ENCODE measurements around the gene NLN. TPM values are rescaled to one million over a fixed set of nuclear protein-coding genes. Genes with fewer than 3 reads are reported as not detected.

Gene NLN
- total RNA-seq, 1 donor from 2014 or later: 12.4 TPM

DNA sequence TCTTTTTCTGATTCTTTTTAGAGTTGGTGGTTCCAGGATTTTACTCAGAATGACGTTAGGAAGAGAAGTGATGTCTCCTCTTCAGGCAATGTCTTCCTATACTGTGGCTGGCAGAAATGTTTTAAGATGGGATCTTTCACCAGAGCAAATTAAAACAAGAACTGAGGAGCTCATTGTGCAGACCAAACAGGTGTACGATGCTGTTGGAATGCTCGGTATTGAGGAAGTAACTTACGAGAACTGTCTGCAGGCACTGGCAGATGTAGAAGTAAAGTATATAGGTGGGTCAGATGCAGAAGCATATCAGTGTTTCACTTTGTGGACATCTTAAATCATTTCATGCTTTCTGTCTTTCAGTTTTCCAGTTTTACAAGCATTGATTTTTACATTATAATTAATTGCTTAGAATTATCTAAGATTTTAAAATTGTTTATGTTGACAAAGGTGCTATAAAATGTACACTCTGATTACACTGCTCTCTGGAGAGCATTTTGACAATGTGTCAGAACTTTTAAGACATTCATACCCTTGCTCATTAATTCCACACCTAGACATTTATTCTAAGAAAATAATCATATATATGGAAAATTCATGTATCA is 36.6 kb downstream of the NLN start:
- H3K4me1 ChIP-seq: peaks cover 4% of the 10 kb centered on the region
- intact Hi-C loops (cut with micrococcal nuclease): loop anchor here (10.0 kb wide), 1 partner anchor 256 kb away; no protein-coding TSS in a partner anchor

DNA sequence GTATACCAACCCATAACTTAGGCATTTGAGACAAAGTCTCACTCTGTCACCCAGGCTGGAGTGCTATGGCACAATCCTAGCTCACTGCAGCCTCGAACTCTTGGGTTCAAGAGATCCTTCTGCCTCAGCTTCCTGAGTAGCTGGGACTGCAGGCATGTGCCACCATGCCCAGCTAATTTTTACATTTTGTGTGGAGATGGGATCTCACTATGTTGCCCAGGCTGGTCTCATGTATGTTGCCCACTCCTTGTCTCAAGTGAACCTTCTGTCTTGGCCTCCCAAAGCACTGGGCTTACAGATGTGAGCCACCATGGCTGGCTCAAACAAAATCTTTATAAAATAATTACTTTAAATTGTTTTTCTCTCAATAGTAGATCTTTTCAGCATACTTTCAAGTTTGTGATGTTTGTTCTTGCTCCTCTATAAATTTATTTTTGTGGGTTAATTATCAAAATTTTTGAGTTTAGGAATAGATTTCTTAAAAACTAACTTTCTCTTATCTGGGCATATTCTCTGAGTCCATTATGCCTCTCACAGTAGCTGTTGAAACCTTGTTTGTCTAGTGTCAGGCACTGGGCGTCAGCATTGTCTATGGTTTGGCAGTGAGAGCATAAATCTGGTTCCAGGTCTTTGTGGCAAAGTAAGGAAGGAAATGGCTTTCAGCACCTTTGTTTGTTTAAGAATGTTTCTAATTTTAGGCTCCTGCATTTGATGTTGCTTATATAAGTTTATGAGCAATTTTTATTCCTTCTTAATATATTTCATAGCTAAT is 38.7 kb downstream of the NLN start:
- Histone ChIP-seq H3K4me3 (no peak overlapping the region), H3K27me3 (ENCODE audit: low read depth) (no peaks in the 10 kb centered on the region), H3K27ac (replicated peaks) (no peak overlapping the region), H3K36me3 (peaks cover 7% of the 10 kb centered on the region), H3K4me1 (peaks cover 4% of the 10 kb centered on the region), H3K9me3 (replicated peaks) (no peaks in the 10 kb centered on the region)
- TF ChIP-seq, protein P1, sequence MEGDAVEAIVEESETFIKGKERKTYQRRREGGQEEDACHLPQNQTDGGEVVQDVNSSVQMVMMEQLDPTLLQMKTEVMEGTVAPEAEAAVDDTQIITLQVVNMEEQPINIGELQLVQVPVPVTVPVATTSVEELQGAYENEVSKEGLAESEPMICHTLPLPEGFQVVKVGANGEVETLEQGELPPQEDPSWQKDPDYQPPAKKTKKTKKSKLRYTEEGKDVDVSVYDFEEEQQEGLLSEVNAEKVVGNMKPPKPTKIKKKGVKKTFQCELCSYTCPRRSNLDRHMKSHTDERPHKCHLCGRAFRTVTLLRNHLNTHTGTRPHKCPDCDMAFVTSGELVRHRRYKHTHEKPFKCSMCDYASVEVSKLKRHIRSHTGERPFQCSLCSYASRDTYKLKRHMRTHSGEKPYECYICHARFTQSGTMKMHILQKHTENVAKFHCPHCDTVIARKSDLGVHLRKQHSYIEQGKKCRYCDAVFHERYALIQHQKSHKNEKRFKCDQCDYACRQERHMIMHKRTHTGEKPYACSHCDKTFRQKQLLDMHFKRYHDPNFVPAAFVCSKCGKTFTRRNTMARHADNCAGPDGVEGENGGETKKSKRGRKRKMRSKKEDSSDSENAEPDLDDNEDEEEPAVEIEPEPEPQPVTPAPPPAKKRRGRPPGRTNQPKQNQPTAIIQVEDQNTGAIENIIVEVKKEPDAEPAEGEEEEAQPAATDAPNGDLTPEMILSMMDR (IDR thresholded peaks at IDR 0.05; ENCODE audit: borderline replicate concordance): peak; percentile 52
- no peak for DNase-seq
- intact Hi-C loops (cut with micrococcal nuclease): no loop called here

More for the DNA sequence above, 36.6 kb downstream of the NLN start:
- no peak for DNase-seq
- H3K27me3 ChIP-seq (ENCODE audit: low read depth): no peaks in the 10 kb centered on the region
- TF ChIP-seq, protein P1 (IDR thresholded peaks at IDR 0.05; ENCODE audit: borderline replicate concordance): no peak
- peaks cover 7% of the 10 kb centered on the region for H3K36me3 ChIP-seq
- H3K4me3 ChIP-seq: no peak overlapping the region
- no peak overlapping the region for H3K27ac ChIP-seq (replicated peaks)
- no peaks in the 10 kb centered on the region for H3K9me3 ChIP-seq (replicated peaks)

DNA sequence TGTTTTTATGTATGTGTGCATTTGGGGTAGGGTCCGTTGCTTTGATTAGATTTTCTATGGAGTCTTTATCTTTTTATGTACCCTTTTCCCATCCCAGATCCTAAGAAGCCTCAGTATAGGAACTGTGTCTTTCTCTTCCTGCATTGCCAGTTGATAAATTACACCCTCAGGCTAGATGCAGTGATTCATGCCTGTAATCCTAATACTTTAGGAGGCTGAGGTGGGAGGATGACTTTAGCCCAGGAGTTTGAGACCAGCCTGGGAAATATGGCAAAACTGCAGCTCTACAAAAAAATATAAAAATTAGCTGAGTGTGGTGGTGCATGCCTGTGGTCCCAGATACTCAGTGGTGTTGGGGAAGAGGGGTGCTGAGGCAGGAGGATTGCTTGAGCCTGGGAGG is 40.2 kb downstream of the NLN start:
- Histone ChIP-seq H3K36me3 (peaks cover 15% of the 10 kb centered on the region), H3K27me3 (ENCODE audit: low read depth) (no peaks in the 10 kb centered on the region), H3K4me1 (peaks cover 4% of the 10 kb centered on the region), H3K4me3 (no peak overlapping the region), H3K27ac (replicated peaks) (no peak overlapping the region), H3K9me3 (replicated peaks) (peaks cover under 1% of the 10 kb centered on the region)
- DNase-seq: no peak
- intact Hi-C loops (cut with micrococcal nuclease): no loop called here
- TF ChIP-seq, protein P1 (IDR thresholded peaks at IDR 0.05; ENCODE audit: borderline replicate concordance): no peak

DNA sequence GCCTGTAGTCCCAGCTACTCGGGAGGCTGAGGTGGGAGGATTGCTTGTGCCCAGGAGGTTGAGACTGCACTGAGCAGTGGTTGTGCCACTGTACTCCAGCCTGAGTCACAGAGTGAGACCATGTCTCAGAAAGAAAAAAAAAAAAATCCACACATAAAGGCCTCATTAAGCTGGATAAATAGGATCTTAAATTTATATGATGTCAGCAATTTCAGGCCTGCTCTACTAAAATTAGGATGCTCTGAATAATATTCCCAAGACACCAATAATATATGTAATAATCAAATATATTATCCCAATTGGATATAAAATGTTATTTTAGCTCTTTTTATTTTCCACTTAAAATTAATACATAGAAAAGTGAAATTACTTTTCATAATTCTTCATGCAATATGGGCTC is 43.6 kb downstream of the NLN start:
- intact Hi-C loops (cut with micrococcal nuclease): no loop called here
- no peak for DNase-seq

DNA sequence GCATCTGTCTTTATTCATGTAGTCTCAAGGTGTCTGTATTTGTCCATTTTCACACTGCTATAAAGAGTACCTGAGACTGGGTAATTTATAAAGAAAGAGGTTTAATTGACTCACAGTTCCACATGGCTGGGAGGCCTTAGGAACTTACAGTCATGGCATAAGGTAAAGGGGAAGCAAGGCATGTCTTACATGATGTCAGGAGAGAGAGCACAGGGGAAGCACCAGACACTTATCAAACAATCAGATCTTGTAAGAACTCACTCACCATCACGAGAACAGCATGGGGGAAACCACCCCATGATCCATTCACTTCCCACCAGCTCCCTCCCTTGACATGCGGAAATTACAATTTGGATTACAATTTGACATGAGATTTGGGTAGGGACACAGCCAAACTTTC is 44.2 kb downstream of the NLN start:
- intact Hi-C loops (cut with micrococcal nuclease): no loop called here
- Histone ChIP-seq H3K4me1 (no peaks in the 10 kb centered on the region), H3K27me3 (ENCODE audit: low read depth) (no peaks in the 10 kb centered on the region), H3K9me3 (replicated peaks) (peaks cover 5% of the 10 kb centered on the region), H3K4me3 (no peak overlapping the region), H3K36me3 (peaks cover 12% of the 10 kb centered on the region), H3K27ac (replicated peaks) (no peak overlapping the region)
- TF ChIP-seq, protein P1 (IDR thresholded peaks at IDR 0.05; ENCODE audit: borderline replicate concordance): no peak
- no peak for DNase-seq

More for the DNA sequence above, 43.6 kb downstream of the NLN start:
- H3K4me3 ChIP-seq: no peak overlapping the region
- TF ChIP-seq, protein P1 (IDR thresholded peaks at IDR 0.05; ENCODE audit: borderline replicate concordance): no peak
- H3K27me3 ChIP-seq (ENCODE audit: low read depth): no peaks in the 10 kb centered on the region
- no peak overlapping the region for H3K27ac ChIP-seq (replicated peaks)
- H3K4me1 ChIP-seq: peaks cover 3% of the 10 kb centered on the region
- H3K36me3 ChIP-seq: peaks cover 12% of the 10 kb centered on the region
- peaks cover 5% of the 10 kb centered on the region for H3K9me3 ChIP-seq (replicated peaks)
